Left kidney (tissue), 2 donors: ENCODE measurements around the gene NUMA1. TPM values are rescaled to one million over a fixed set of nuclear protein-coding genes. Genes with fewer than 3 reads are reported as not detected.

Source experiments
- DNase-seq: peaks from one replicate; pipeline ENCODE4 v3.0.0-alpha.2; 2013
- polyA plus RNA-seq: library from polyadenylated mRNA; unstranded; fragments of 120-200 nt; gene quantifications from one replicate; pipeline ENCODE4 v1.2.1, GENCODE V29; 2013; ENCODE audit not compliant: insufficient read length

NUMA1 gene
- polyA plus RNA-seq, 1 donor = 300 TPM

DNA sequence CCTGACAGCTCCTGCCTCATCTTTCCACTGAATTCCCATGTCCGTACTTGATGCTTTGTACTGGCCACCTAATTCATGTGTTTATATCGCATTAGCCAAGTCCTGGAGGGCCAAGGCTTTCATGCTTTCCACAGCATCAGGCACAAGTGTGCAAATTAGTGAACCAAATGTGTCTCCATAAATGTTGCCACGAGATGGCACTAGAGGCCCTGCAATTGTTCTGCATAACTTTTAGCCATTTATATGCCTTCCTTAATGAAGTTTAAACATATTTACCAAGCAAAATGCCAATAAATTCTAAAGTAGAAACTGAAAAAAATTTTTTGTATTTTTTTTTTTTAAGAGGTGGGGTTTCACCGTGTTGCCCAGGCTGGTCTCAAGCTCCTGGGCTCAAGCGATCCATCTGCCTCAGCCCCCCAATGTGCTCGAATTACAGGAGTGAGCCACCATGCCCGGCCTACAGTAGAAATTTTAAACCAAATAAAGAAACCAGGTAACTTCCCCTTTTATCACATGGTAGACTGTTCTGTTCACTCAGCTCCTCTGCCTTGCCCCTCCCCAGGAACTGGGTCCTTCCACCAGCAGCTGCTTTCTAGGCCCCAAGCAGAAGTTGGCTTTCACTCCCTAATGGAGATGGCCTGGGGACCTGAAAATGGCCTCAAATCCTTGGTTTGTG is 102.5 kb downstream of the NUMA1 start:
- DNase-seq = peak; percentile 53

DNA sequence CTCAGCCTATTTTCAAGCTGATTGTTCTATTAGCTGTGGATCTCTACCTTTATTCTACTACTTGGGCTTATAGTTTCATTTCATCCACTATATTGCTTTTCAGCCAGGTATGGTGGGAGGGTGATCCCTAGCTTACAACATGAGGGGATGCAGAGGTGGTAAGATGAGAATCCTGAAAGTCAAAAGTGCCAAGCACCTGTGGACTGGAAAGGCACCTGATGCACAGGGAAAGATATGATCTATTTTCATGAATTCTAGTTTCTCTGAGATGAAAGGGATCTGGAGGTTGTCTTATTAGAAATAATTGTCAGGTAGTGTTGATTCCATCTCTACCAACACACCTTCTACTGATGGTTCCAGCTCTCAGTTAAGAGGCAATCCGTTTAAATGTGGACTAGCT is 103.3 kb downstream of the NUMA1 start:
- no peak for DNase-seq

DNA sequence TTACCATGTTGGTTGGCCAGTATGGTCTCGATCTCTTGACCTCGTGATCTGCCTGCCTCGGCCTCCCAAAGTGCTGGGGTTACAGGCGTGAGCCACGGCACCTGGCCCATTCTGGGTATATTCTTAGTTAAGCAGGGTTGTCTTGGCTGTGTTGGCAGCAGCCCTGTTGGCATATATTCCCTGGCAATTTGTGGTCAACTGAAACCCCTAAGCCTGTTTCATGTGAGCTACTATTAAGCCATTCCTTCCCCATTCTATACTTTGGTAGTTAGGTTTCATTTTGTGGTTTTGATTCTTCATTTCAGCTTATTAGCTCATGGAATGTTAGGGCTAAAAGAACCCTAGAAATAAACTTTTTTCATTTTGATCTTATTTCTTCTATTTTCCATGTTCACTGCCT is 103.8 kb downstream of the NUMA1 start:
- DNase-seq = no peak

DNA sequence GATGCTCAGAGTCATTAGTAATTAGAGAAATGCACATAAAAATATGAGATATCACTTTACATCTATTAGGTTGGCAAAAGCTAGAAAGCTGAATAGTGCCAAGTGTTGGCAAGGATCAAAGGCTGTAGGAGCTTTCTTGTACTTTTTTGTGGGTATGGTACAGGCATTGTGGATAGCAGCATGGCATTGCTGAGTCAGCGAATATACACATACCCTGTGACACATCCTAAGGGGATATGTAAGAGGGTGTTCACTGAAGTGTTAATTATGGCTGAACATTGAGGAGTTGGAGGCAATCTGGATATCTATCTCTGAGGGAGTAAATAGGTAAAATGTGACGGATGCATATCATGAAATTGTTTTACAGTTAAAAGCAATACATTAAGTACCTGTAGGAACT is 108.7 kb downstream of the NUMA1 start:
- DNase-seq = no peak

DNA sequence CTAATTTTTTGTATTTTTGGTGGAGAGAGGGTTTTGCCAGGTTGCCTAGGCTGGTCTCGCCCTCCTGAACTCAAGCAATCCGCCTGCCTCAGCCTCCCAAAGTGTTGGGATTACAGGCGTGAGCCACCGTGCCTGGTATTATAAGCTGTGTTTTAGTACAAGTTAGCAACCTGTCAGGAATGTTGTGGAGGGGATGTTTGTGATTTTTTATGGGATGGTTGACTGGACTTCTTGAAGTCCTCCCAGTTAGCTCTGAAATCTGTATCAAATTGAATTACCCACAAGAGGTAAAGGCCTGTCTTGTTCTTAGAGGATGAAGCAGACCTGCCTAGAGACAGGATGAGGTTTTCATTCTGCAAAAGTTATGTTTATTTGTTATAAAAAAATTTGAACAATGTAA is 115.7 kb downstream of the NUMA1 start:
- no peak for DNase-seq

DNA sequence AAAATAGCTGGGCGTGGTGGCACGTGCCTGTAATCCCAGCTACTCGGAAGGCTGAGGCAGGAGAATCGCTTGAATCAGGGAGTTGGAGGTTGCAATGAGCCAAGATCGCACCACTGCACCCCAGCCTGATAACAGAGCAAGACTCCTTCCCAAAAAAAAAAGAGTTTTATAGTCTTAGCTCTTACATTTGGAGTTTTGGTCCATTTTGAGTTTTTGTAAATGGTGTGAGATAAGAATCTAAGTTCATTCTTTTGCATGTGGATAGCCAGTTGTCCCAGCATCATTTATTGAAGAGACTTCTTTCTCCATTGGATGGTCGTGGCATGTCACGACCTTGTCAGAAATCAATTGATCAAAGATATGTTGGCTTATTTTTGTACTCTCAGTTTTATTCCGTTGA is 116.9 kb downstream of the NUMA1 start:
- DNase-seq = no peak

DNA sequence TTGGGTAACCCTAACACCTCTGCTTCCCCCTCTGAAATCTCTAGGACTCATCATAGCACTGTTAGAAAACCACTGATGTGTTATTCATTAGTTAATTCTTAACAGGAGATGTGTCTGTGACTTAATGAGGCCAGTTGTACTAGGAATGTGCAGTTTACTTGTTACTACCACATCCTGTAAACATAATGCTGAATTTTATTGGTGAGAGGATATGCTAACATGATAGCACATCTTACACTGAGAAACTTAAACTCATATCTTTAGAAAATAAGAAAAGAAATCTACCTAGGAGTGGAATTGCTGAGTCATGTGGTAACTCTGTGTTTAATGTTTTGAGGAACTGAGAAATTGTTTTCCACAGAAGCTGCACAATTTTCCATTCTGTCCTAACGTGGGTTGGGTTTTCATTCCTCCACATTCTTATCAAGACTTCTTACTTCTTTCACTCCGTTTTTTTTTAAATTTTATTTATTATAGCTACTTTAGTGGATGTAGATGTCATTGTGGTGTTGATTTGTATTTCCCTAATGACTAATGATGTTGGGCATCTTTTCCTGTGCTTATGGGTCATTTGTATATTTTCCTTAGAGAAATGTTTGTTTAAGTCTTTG is 117.8 kb downstream of the NUMA1 start:
- no peak for DNase-seq

DNA sequence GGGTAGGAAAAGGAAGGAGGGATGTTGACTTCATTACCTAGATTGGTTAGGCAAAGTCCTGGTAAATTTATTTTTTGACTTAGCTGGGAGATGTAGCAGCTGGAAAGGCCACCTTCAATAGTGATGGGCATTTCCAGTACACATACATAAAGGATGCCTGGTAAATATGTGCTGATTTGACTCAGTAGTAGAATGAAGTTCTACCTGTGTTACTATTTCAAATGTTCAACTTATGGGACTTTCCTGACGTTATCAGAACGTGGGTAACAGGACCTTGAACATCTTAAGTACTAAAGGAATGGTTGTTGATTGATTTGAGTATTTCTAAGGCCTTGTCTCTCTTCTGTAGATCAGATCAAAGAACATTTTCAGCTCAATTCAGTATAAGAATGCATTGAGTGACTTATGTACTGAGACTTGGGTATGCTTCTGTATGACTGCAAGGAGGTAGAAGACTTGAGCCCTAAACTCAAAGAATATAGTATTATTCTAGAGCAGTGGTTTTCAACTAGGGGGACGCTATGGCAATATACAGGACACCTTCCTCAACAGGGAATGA is 124.4 kb downstream of the NUMA1 start:
- DNase-seq = no peak

Other genes starting within 250 kb of the NUMA1 start
- gene DEFB108B, start 247.3 kb downstream of the NUMA1 start, polyA plus RNA-seq = 0.23 TPM
- gene DEFB131B, start 202.1 kb downstream of the NUMA1 start, polyA plus RNA-seq = 1.4 TPM
- 10.4 TPM for gene XNDC1N, start 151.9 kb downstream of the NUMA1 start, polyA plus RNA-seq
- 46.7 TPM for gene RNF121, start 151.5 kb downstream of the NUMA1 start, polyA plus RNA-seq
- 16.8 TPM for gene IL18BP, start 81.6 kb downstream of the NUMA1 start, polyA plus RNA-seq
- gene LRRC51, start 308 bp upstream of the NUMA1 start, polyA plus RNA-seq = 33.1 TPM
- 111 TPM for gene LAMTOR1, start 22.8 kb upstream of the NUMA1 start, polyA plus RNA-seq
- gene TOMT, start 25.4 kb upstream of the NUMA1 start, polyA plus RNA-seq = not detected
- gene ANAPC15, start 32.2 kb upstream of the NUMA1 start, polyA plus RNA-seq = 51.8 TPM
- 1.1 TPM for gene FOLR3, start 55.2 kb upstream of the NUMA1 start, polyA plus RNA-seq
- 50.8 TPM for gene FOLR1, start 111.6 kb upstream of the NUMA1 start, polyA plus RNA-seq
- 8.7 TPM for gene FOLR2, start 136.3 kb upstream of the NUMA1 start, polyA plus RNA-seq
- 178 TPM for gene INPPL1, start 144.2 kb upstream of the NUMA1 start, polyA plus RNA-seq
- gene PHOX2A, start 163.6 kb upstream of the NUMA1 start, polyA plus RNA-seq = not detected